Choroid plexus epithelial cell (primary cell): Measurements from ENCODE around the gene MMP10.
A peak's percentile ranks its signal among the peaks of the same experiment; 100 is the strongest.

Experiments
- DNase-seq: peaks from one replicate; pipeline ENCODE4 v3.0.0-alpha.2; 2010; ENCODE audit warnings: low read depth
- H3K4me3 ChIP-seq: 2 replicates; pipeline ENCODE4 v1.5.1; 2011; ENCODE audit warnings: low read depth, mild to moderate bottlenecking, control low read depth, low read length, moderate library complexity
- CTCF ChIP-seq: conservative IDR thresholded peaks from 2 replicates; pipeline ENCODE4 v1.5.1; 2011; ENCODE audit warnings: low read depth, mild to moderate bottlenecking, control low read depth, inconsistent platforms, low read length, moderate library complexity

MMP10 gene

GRCh38 chr11:102780491-102780918 is at the start of gene MMP10:
TSS of gene MMP10 (minus strand) at chr11:102780628. CDS start at chr11:102780591, 37 bp downstream.
- peak; percentile 71 for DNase-seq
- H3K4me3 ChIP-seq = no peak within 1 kb of the TSS
- peak; percentile 68 for TF ChIP-seq CTCF

- H3K4me3 ChIP-seq = no peak overlapping the region
- DNase-seq = no peak
- TF ChIP-seq CTCF = no peak
Observed at GRCh38 chr11:102829316-102830000, 49.0 kb upstream of the MMP10 start.

GRCh38 chr11:102824556-102824955 is 44.1 kb upstream of the MMP10 start:
- peak; percentile 7 for DNase-seq
- no peak for TF ChIP-seq CTCF

GRCh38 chr11:102819491-102819890 is 39.1 kb upstream of the MMP10 start:
- no peak overlapping the region for H3K4me3 ChIP-seq
- TF ChIP-seq CTCF = no peak
- no peak for DNase-seq

More at GRCh38 chr11:102824556-102824955, 44.1 kb upstream of the MMP10 start:
- no peak overlapping the region for H3K4me3 ChIP-seq

DNA sequence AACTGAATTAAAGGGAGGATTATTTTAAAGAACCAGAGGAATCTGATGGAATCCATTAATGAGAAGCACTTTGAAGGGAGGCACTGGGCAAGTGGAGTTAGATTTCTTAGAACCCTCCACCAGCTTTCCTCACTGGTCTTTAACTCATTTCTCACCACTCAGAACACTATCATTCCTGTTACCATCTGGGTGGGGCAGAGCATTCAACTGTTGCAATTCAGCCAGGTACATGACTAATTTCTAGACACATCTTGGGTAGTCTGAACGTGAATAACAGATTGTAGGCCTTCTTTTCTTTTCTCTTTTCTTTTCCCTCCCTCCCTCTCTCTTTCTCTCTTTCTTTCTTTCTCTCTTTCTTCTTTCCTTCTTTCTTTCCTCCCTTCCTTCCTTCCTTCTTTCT is 33.1 kb upstream of the MMP10 start:
- DNase-seq = no peak
- no peak for TF ChIP-seq CTCF
- no peak overlapping the region for H3K4me3 ChIP-seq

DNA sequence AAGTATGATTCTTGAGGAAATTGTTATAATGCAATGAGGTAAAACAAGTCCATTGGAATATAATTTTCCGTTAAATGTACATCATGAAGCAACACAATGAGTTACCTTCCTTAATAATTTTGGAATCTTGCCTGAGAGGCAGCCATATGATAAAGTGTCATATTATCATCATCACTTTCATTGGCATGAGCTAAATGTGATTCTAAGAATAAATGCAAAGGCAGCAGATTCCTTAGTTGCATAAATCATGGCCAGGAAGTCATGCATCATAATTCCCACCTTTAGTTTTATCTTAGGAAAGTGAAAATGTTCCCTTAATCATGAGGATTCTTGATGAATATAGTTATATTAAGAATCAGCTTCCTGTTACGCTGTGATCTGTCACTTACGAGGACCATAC is 31.8 kb upstream of the MMP10 start:
- no peak overlapping the region for H3K4me3 ChIP-seq
- DNase-seq = no peak
- no peak for TF ChIP-seq CTCF
